ENCODE data around the gene RNF214.

The RNF214 gene

GRCh38 chr11:117212697-117213355 is 19.6 kb upstream of the RNF214 start:
- H3K4me3 ChIP-seq (ENCODE audit: low read depth, low read length) = no peak overlapping the region

- no peak overlapping the region for H3K4me3 ChIP-seq (ENCODE audit: low read depth, low read length)
These were observed 17.9 kb upstream of the RNF214 start for GRCh38 chr11:117214404-117215110.

- H3K4me3 ChIP-seq (ENCODE audit: low read depth, low read length) = no peak overlapping the region
These were observed 15.1 kb upstream of the RNF214 start for GRCh38 chr11:117217141-117218084.

- no peak overlapping the region for H3K4me3 ChIP-seq (ENCODE audit: low read depth, low read length)
These were observed 14.1 kb upstream of the RNF214 start for GRCh38 chr11:117218133-117218915.

GRCh38 chr11:117219001-117219400 is 13.5 kb upstream of the RNF214 start:
- no peak overlapping the region for H3K4me3 ChIP-seq (ENCODE audit: low read depth, low read length)

GRCh38 chr11:117219455-117219854 is 13.0 kb upstream of the RNF214 start:
- no peak overlapping the region for H3K4me3 ChIP-seq (ENCODE audit: low read depth, low read length)

GRCh38 chr11:117219995-117220394 is 12.5 kb upstream of the RNF214 start:
- H3K4me3 ChIP-seq (ENCODE audit: low read depth, low read length) = no peak overlapping the region

GRCh38 chr11:117220568-117220967 is 11.9 kb upstream of the RNF214 start:
- no peak overlapping the region for H3K4me3 ChIP-seq (ENCODE audit: low read depth, low read length)

- no peak overlapping the region for H3K4me3 ChIP-seq (ENCODE audit: low read depth, low read length)
These were observed 11.3 kb upstream of the RNF214 start for GRCh38 chr11:117220999-117221774.

- H3K4me3 ChIP-seq (ENCODE audit: low read depth, low read length) = no peak overlapping the region
These were observed 10.5 kb upstream of the RNF214 start for GRCh38 chr11:117221775-117222517.

- H3K4me3 ChIP-seq (ENCODE audit: low read depth, low read length) = no peak overlapping the region
These were observed 9.3 kb upstream of the RNF214 start for GRCh38 chr11:117222991-117223740.

- no peak overlapping the region for H3K4me3 ChIP-seq (ENCODE audit: low read depth, low read length)
These were observed 8.5 kb upstream of the RNF214 start for GRCh38 chr11:117223741-117224689.

GRCh38 chr11:117225553-117226170 is 6.8 kb upstream of the RNF214 start:
- H3K4me3 ChIP-seq (ENCODE audit: low read depth, low read length) = no peak overlapping the region

GRCh38 chr11:117226388-117227385 is 5.8 kb upstream of the RNF214 start:
- H3K4me3 ChIP-seq (ENCODE audit: low read depth, low read length) = no peak overlapping the region

- no peak overlapping the region for H3K4me3 ChIP-seq (ENCODE audit: low read depth, low read length)
These were observed 4.4 kb upstream of the RNF214 start for GRCh38 chr11:117228091-117228490.

GRCh38 chr11:117229411-117229810 is 3.1 kb upstream of the RNF214 start:
- H3K4me3 ChIP-seq (ENCODE audit: low read depth, low read length) = no peak overlapping the region
